ENCODE results near the gene PPP1R37.

The PPP1R37 gene

DNA sequence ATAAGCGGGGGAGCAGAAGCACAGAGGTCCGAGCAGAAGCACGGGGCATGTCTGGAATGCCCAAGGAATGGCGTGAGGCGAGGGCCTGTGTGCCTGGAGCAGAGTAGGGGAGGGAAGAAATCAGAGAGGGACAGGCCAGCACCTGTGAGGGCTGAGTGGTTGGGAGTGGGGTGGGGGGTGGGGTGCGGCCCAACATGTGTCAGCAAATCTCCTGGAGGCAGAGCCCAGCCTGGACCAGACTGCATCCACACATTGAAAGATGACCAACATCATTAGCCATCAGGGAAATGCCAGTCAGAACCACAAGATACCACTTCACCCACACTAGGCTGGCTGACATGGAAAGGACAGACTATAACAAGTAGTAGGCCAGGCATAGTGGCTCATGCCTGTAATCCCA is 42.9 kb upstream of the PPP1R37 start:
- TF ChIP-seq, protein P1, sequence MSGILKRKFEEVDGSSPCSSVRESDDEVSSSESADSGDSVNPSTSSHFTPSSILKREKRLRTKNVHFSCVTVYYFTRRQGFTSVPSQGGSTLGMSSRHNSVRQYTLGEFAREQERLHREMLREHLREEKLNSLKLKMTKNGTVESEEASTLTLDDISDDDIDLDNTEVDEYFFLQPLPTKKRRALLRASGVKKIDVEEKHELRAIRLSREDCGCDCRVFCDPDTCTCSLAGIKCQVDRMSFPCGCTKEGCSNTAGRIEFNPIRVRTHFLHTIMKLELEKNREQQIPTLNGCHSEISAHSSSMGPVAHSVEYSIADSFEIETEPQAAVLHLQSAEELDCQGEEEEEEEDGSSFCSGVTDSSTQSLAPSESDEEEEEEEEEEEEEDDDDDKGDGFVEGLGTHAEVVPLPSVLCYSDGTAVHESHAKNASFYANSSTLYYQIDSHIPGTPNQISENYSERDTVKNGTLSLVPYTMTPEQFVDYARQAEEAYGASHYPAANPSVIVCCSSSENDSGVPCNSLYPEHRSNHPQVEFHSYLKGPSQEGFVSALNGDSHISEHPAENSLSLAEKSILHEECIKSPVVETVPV (CRISPR knock-in tag; IDR thresholded peaks at IDR 0.05): no peak
- TF ChIP-seq, protein P2, sequence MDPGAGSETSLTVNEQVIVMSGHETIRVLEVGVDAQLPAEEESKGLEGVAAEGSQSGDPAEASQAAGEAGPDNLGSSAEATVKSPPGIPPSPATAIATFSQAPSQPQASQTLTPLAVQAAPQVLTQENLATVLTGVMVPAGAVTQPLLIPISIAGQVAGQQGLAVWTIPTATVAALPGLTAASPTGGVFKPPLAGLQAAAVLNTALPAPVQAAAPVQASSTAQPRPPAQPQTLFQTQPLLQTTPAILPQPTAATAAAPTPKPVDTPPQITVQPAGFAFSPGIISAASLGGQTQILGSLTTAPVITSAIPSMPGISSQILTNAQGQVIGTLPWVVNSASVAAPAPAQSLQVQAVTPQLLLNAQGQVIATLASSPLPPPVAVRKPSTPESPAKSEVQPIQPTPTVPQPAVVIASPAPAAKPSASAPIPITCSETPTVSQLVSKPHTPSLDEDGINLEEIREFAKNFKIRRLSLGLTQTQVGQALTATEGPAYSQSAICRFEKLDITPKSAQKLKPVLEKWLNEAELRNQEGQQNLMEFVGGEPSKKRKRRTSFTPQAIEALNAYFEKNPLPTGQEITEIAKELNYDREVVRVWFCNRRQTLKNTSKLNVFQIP (CRISPR knock-in tag; IDR thresholded peaks at IDR 0.05; ENCODE audit: borderline replicate concordance, low read depth): no peak
- TF ChIP-seq TOX (CRISPR knock-in tag; IDR thresholded peaks at IDR 0.05; ENCODE audit: borderline replicate concordance) (no peak), ZC3H10 (CRISPR knock-in tag; IDR thresholded peaks at IDR 0.05) (no peak), ZNF70 (CRISPR knock-in tag; IDR thresholded peaks at IDR 0.05) (no peak), ZNF565 (CRISPR knock-in tag; conservative IDR thresholded peaks at IDR 0.05; ENCODE audit: low read depth) (no peak), BACH2 (CRISPR knock-in tag; IDR thresholded peaks at IDR 0.05; ENCODE audit: borderline replicate concordance) (no peak), CSDC2 (CRISPR knock-in tag; IDR thresholded peaks at IDR 0.05) (no peak), ISL1 (CRISPR knock-in tag; IDR thresholded peaks at IDR 0.05) (no peak), ESRRG (CRISPR knock-in tag; IDR thresholded peaks at IDR 0.05) (no peak), OSR1 (CRISPR knock-in tag; IDR thresholded peaks at IDR 0.05) (no peak), SNAI2 (CRISPR knock-in tag; IDR thresholded peaks at IDR 0.05) (no peak), RARB (CRISPR knock-in tag; IDR thresholded peaks at IDR 0.05) (no peak), ZFP3 (CRISPR knock-in tag; IDR thresholded peaks at IDR 0.05) (no peak)
- TF ChIP-seq, protein P3, sequence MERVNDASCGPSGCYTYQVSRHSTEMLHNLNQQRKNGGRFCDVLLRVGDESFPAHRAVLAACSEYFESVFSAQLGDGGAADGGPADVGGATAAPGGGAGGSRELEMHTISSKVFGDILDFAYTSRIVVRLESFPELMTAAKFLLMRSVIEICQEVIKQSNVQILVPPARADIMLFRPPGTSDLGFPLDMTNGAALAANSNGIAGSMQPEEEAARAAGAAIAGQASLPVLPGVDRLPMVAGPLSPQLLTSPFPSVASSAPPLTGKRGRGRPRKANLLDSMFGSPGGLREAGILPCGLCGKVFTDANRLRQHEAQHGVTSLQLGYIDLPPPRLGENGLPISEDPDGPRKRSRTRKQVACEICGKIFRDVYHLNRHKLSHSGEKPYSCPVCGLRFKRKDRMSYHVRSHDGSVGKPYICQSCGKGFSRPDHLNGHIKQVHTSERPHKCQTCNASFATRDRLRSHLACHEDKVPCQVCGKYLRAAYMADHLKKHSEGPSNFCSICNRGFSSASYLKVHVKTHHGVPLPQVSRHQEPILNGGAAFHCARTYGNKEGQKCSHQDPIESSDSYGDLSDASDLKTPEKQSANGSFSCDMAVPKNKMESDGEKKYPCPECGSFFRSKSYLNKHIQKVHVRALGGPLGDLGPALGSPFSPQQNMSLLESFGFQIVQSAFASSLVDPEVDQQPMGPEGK (CRISPR knock-in tag; IDR thresholded peaks at IDR 0.05; ENCODE audit: borderline replicate concordance): no peak

DNA sequence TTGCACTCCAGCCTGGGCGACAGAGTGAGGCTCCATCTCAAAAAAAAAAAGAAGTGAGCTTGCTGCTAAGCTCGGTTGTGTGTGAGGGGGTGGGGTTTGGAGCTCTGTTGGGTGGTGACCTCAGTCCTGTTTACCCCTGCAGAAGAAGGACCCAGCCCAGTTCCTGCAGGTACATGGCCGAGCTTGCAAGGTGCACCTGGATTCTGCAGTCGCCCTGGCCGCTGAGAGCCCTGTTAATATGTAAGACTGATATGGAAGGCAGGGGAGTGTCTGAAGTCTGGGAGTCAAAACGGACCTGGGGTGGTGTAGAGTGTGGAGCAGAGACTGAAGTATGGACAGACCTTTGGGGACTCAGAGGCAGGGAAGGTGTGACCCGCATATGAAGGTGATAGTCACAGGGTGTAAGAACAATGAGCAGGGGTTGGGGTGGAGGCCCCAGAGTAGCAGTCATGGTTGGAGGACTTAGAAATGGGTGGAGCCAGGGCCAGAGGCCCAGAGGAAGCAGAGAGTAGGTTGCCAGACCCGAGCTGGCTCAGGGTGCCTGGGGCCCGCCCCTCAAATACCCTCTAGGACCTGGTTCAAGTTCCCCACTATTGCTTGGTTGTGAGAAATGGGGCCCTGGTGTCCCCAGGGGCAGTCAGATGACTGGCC is 40.9 kb upstream of the PPP1R37 start:
- ATAC-seq: no peak
- no peak for TF ChIP-seq ARNTL (CRISPR knock-in tag; IDR thresholded peaks at IDR 0.05; ENCODE audit: borderline replicate concordance, low read depth)
- TF ChIP-seq, protein P3 (CRISPR knock-in tag; IDR thresholded peaks at IDR 0.05; ENCODE audit: borderline replicate concordance): no peak
- TF ChIP-seq, protein P2 (CRISPR knock-in tag; IDR thresholded peaks at IDR 0.05; ENCODE audit: borderline replicate concordance, low read depth): no peak
- no peak for TF ChIP-seq ZFP3 (CRISPR knock-in tag; IDR thresholded peaks at IDR 0.05)
- TF ChIP-seq ZFP30 (CRISPR knock-in tag; IDR thresholded peaks at IDR 0.05): no peak
- no peak for TF ChIP-seq PPARA (CRISPR knock-in tag; IDR thresholded peaks at IDR 0.05; ENCODE audit: borderline replicate concordance)
- TF ChIP-seq TOX (CRISPR knock-in tag; IDR thresholded peaks at IDR 0.05; ENCODE audit: borderline replicate concordance): no peak
- TF ChIP-seq BACH2 (CRISPR knock-in tag; IDR thresholded peaks at IDR 0.05; ENCODE audit: borderline replicate concordance): no peak
- no peak for TF ChIP-seq ZNF8 (CRISPR knock-in tag; IDR thresholded peaks at IDR 0.05)
- TF ChIP-seq ZNF565 (CRISPR knock-in tag; conservative IDR thresholded peaks at IDR 0.05; ENCODE audit: low read depth): no peak
- TF ChIP-seq OSR1 (CRISPR knock-in tag; IDR thresholded peaks at IDR 0.05): no peak
- no peak for TF ChIP-seq ZNF70 (CRISPR knock-in tag; IDR thresholded peaks at IDR 0.05)
- TF ChIP-seq SNAI2 (CRISPR knock-in tag; IDR thresholded peaks at IDR 0.05): no peak
- TF ChIP-seq CSDC2 (CRISPR knock-in tag; IDR thresholded peaks at IDR 0.05): no peak
- TF ChIP-seq GLIS3 (CRISPR knock-in tag; IDR thresholded peaks at IDR 0.05): no peak
- no peak for TF ChIP-seq ESRRG (CRISPR knock-in tag; IDR thresholded peaks at IDR 0.05)
- TF ChIP-seq, protein P4, sequence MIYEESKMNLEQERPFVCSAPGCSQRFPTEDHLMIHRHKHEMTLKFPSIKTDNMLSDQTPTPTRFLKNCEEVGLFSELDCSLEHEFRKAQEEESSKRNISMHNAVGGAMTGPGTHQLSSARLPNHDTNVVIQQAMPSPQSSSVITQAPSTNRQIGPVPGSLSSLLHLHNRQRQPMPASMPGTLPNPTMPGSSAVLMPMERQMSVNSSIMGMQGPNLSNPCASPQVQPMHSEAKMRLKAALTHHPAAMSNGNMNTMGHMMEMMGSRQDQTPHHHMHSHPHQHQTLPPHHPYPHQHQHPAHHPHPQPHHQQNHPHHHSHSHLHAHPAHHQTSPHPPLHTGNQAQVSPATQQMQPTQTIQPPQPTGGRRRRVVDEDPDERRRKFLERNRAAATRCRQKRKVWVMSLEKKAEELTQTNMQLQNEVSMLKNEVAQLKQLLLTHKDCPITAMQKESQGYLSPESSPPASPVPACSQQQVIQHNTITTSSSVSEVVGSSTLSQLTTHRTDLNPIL (CRISPR knock-in tag; IDR thresholded peaks at IDR 0.05; ENCODE audit: low read depth): no peak

More for the DNA sequence above, 42.9 kb upstream of the PPP1R37 start:
- ATAC-seq: no peak
